Ovary (tissue), 9 donors: Measurements from ENCODE around the gene KNCN. TPM values are rescaled to one million over a fixed set of nuclear protein-coding genes. Genes with fewer than 3 reads are reported as not detected.

Source experiments
- DNase-seq, 5 donors: peaks; one replicate each; pipeline ENCODE4 v3.0.0-alpha.2; 2019 to 2020
- H3K27ac ChIP-seq, 2 donors: fragments of 200-600 bp; one replicate each; pipeline versions ENCODE4 v1.5.1 to v1.8.0; 2019 to 2022
- H3K27me3 ChIP-seq: fragments of 200-600 bp; one replicate; pipeline ENCODE4 v1.8.0; 2022
- H3K36me3 ChIP-seq: fragments of 200-600 bp; sonication (generic); one replicate; pipeline ENCODE4 v1.5.1; 2019
- H3K4me1 ChIP-seq: one replicate; pipeline ENCODE4 v1.8.1; 2013; ENCODE audit warnings: mild to moderate bottlenecking, moderate library complexity; ENCODE audit not compliant: insufficient read depth
- H3K4me3 ChIP-seq: fragments of 200-600 bp; sonication (generic); one replicate; pipeline ENCODE4 v1.5.1; 2017
- H3K9me3 ChIP-seq, 2 donors: fragments of 200-600 bp in 1 of 2; sonication (generic) in 1 of 2; one replicate each; pipeline versions ENCODE4 v1.5.1 to v1.8.1; 2013 to 2019; ENCODE audit warnings: mild to moderate bottlenecking in 1 of 2, moderate library complexity in 1 of 2
- CTCF ChIP-seq, 3 donors: fragments of 450-650 bp in 2 of 3; fragments of 200-600 bp in 1 of 3; IDR thresholded peaks; one replicate each; pipeline versions ENCODE4 v1.5.1 to v1.8.0; 2016 to 2022; ENCODE audit warnings: antibody characterized with exemption in 3 of 3, mild to moderate bottlenecking in 1 of 3
- EP300 ChIP-seq: sonication (generic); formaldehyde crosslinking; IDR thresholded peaks from one replicate; pipeline ENCODE4 v1.6.1; 2017; ENCODE audit warnings: antibody characterized with exemption
- POLR2A ChIP-seq: fragments of 450-650 bp; IDR thresholded peaks from one replicate; pipeline ENCODE4 v1.6.1; 2017; ENCODE audit warnings: antibody characterized with exemption, mild to moderate bottlenecking, moderate library complexity
- WGBS, 3 donors: extraction: QIAGEN DNeasy Blood & Tissue Kit in 1 of 3; methylation state at CpG; one replicate each; pipeline versions ENCODE4 v1.1.5 to v1.1.7; 2013 to 2017; 5-methylcytosine and 5-hydroxymethylcytosine counted together
- intact Hi-C, 4 donors: fragments of 100-400 bp; cut with DNase I; formaldehyde crosslinking; loops; one replicate each; pipeline versions ENCODE4 v1.11.0 to v1.15.1; 2022 to 2023
- polyA plus RNA-seq, 2 donors: library from polyadenylated mRNA; stranded (reverse); fragments of 200-250 nt in 1 of 2; fragments of 350-450 nt in 1 of 2; fragmentation: Illumina TruSeq in 1 of 2; extraction: RNeasy Lipid Tissue Mini Kit (QIAGEN cat#74804) in 1 of 2; gene quantifications; one replicate each; pipeline ENCODE4 v1.2.3, GENCODE V29; 2013 to 2014
- total RNA-seq, 7 donors: library from RNA; depleted of rRNA in 2 of 7; stranded (reverse); fragments of >200 nt in 2 of 7; fragmentation: NEBNext Ultra II Directional in 3 of 7; extraction: Animal tissue kit (Norgen Biotek cat#: 25700) in 3 of 7; gene quantifications; one replicate each; pipeline versions ENCODE4 v1.1.0 to v1.2.4, GENCODE V29; 2016 to 2023
- donor health status: DM: no; HTN: no; CAD: no; lungs with moderate emphysema.
- donor health status: DM: no; HTN: no; CAD: no.
- donor health status: Bipolar disorder and iron deficiency.
- donor health status: DM: yes; HTN: yes; CAD: no.
- donor health status: DM: no; HTN: no; CAD: no.
- donor health status: DM: yes; HTN: yes; CAD: no.

The KNCN gene
- total and polyA plus RNA-seq, 9 donors: 0.08 TPM; not detected in 8

DNA sequence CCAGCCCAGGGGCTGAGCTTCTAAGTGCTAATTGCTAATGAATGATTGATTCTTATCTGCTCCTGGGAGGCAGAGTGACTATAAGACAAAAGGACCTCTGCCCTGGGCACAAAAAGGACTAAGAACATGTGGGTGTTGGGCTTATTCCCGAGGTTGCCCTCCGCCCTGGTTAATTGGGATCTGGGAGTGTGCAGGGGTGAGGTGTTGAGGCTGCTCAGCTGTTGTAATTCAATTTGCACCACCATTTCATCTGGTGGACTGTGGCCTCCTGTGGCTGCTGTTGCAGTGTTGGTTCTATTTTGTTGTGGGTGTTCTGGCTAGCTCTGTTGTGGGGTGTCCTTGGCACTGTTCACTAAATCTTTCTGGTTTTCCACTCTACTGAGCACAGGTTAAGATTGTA, 13.3 kb downstream of the KNCN start:
- no peaks in the 10 kb centered on the region for H3K36me3 ChIP-seq
- no peak overlapping the region for H3K27ac ChIP-seq
- no peaks in the 10 kb centered on the region for H3K9me3 ChIP-seq
- no peaks in the 10 kb centered on the region for H3K4me1 ChIP-seq
- TF ChIP-seq POLR2A (no peak), CTCF (IDR thresholded peaks at IDR 0.05) (no peak), EP300 (no peak)
- 50 to 70% (median 61%) methylated on average over 2 of the region's 2 CpGs for WGBS, 3 donors
- DNase-seq: no peak
- no peaks in the 10 kb centered on the region for H3K27me3 ChIP-seq
- no peak overlapping the region for H3K4me3 ChIP-seq
- intact Hi-C loops: loop anchor here in 2 of 4 donors (10.0 kb wide), 1 partner anchor 187 kb away; no protein-coding TSS in a partner anchor

GRCh38 chr1:46537651-46538050, 13.8 kb downstream of the KNCN start:
- H3K27ac ChIP-seq: no peak overlapping the region
- no peaks in the 10 kb centered on the region for H3K4me1 ChIP-seq
- no peak for TF ChIP-seq POLR2A
- no peak for TF ChIP-seq EP300
- TF ChIP-seq CTCF (IDR thresholded peaks at IDR 0.05): no peak
- no peak overlapping the region for H3K4me3 ChIP-seq
- no peak for DNase-seq
- intact Hi-C loops: loop anchor here in 2 of 4 donors (10.0 kb wide), 1 partner anchor 187 kb away; no protein-coding TSS in a partner anchor
- no peaks in the 10 kb centered on the region for H3K36me3 ChIP-seq
- 65 to 73% (median 65%) methylated on average over 2 of the region's 2 CpGs for WGBS, 3 donors
- H3K27me3 ChIP-seq: no peaks in the 10 kb centered on the region
- H3K9me3 ChIP-seq: no peaks in the 10 kb centered on the region

- 94 to 97% (median 95%) methylated on average over 1 of the region's 1 CpG for WGBS, 3 donors
- no peak overlapping the region for H3K27ac ChIP-seq
These were observed 14.9 kb downstream of the KNCN start for GRCh38 chr1:46536527-46536926.

GRCh38 chr1:46535063-46535462, 16.4 kb downstream of the KNCN start:
- no peaks in the 10 kb centered on the region for H3K36me3 ChIP-seq
- H3K4me3 ChIP-seq: no peak overlapping the region
- intact Hi-C loops: loop anchor here in 2 of 4 donors (10.0 kb wide), 1 partner anchor 190 kb away; no protein-coding TSS in a partner anchor
- no peak for TF ChIP-seq POLR2A
- TF ChIP-seq EP300: no peak
- TF ChIP-seq CTCF (IDR thresholded peaks at IDR 0.05): no peak
- no peak overlapping the region for H3K27ac ChIP-seq
- H3K27me3 ChIP-seq: no peaks in the 10 kb centered on the region
- no peaks in the 10 kb centered on the region for H3K4me1 ChIP-seq
- WGBS, 3 donors: 66 to 74% (median 71%) methylated on average over 2 of the region's 2 CpGs
- H3K9me3 ChIP-seq: no peaks in the 10 kb centered on the region
- DNase-seq: no peak

More at GRCh38 chr1:46536527-46536926, 14.9 kb downstream of the KNCN start:
- H3K4me3 ChIP-seq: no peak overlapping the region
- H3K36me3 ChIP-seq: no peaks in the 10 kb centered on the region
- H3K9me3 ChIP-seq: no peaks in the 10 kb centered on the region
- H3K27me3 ChIP-seq: no peaks in the 10 kb centered on the region
- intact Hi-C loops: loop anchor here in 2 of 4 donors (10.0 kb wide), 1 partner anchor 188 kb away; no protein-coding TSS in a partner anchor
- no peaks in the 10 kb centered on the region for H3K4me1 ChIP-seq
- TF ChIP-seq CTCF (IDR thresholded peaks at IDR 0.05) (no peak), POLR2A (no peak)
- DNase-seq: no peak
